Measurements from ENCODE around the gene MIEF1. TPM values are rescaled to one million over a fixed set of nuclear protein-coding genes. Genes with fewer than 3 reads are reported as not detected.

The MIEF1 gene
- total RNA-seq, 1 donor from 2014 or later: 41.9 TPM

DNA sequence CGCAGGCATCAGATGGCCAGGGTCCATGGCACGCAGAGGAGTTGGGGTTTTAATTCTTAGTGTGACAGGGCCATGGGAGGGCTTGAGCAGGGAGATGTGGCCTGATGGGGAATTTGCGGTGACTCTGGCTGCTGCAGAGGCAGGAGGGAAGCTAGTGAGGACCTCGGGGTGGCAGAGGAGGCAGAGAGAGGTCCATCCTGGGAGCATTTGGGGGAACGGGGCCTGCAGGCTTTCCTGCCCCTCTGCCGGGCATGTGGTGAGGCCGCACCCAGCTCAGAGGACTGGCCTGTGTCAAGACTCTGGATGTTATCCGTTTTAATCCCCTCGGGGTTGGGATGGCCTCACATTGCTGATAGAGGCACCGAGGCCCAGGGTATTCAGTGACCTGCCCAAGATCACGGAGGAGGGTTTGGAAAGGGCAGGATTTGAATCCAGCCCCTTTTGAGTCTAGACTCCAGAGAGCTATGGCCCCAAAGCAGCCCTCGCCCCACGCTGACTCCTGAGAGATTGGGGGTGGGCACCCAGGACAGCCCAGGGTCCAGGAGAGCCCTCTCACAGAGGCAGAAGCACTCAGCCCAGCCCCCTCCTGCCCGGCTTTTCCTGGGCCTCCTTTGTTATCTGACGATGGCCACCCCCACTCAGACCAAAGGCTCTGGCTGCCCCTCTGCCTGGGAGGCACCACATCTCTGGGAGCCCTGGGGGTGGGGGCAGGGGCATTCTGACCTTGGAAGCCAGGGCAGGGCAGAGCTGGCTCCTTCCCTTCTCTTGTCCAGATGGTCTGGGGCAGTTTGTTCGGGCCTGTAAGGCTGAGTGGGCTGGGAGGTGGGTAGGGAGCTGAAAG lies 31.4 kb upstream of the MIEF1 start:
- intact Hi-C loops (cut with micrococcal nuclease): no loop called here

DNA sequence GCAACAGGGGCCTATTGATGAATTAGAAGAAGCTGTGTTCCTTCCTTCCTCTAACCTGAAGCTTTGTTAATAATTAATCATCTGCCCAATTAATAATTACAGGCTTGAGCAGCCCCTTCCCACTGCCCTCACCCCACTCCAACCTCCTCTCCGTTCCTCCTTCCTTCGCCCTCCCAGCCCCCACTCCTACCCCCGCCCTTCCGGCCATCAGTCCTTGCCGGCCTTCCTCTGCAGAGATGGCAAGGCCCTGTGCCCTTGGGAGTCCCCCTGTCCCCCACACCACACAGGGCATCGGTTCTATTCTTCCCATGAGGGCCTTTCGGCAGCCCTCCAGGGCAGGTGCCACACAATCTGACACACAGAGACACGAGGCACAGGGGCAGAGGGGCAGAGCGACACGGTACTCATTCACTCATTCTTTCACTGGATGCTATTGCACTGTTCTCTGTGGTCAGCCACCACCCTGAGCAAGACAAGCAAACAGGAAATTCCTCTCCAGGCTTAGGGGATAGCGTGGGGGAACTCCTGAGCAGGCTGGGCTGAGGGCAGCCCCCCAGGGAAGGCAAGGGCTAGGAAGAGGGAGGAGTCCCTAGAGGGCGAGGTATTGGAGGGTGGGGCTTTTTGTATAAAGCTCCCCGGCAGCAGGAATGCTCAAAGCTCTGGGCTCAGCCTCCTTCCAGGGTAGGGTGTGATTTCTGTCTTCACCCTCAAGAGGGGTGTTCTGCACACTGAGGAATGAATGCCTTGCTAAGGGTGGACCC lies 30.5 kb upstream of the MIEF1 start:
- intact Hi-C loops (cut with micrococcal nuclease): no loop called here

DNA sequence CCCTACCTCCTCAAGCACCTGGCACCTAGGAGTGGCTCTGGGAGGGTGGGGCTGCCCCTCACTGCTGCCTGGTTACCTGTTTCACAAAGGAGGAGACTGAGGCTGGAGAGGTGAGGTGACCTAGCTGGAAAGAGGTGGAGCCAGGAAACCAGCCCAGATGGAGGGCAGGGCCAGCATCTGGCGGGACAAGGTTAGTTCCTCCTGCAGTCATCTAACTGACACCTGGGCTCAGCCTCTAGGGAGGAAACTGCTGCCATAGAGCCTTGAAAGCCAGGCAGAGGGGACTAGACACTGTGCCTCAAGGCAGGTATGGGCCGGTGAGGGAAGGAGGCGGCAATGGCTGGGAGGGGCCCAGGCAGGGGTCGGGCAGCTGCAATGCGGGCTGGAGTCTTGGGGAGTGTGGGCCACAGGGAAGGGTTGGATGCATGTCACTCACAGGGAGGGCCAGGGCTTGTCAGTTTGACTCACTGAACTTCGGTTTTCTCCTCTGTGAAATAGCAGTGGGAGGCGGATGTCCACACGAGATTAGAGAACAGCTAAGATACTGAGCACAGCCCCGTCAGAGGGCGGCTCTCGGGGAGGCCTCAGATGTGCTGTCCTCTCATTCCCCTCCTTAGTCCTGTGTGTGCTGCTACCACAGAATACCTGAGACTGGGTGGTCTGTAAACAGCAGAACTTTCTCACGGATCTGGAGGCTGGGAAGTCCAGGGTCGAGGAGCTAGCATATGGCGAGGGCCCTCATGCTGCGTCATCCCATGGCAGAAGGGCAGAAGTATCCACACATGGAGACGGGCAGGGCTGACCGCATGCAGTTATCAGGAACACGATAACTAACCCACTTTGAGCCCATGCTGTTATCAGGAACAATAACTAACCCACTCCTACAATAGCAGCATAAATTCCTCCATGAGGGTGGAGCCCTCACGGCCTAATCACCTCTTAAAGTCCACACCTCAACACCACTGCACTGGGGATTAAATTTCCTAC lies 29.2 kb upstream of the MIEF1 start:
- intact Hi-C loops (cut with micrococcal nuclease): no loop called here

DNA sequence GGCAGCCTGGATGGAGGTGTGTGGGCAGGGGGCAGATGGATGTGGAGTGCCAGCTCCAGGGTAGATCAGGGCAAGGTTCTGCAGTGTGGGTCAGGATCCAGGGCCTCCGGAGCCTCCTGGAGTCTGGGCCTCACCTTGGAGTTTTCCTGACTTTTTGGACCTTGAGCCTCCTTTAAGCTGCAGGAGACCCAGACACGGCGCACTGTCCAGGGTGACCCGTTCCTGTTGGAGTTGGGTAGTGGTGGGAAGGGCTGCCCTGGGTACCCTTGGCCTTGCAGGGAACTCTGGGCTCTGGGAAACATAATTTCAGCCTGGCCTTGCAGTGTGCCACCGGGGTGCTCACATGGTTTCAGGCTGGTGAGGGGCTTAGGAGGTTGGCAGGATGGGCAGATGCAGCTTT lies 28.2 kb upstream of the MIEF1 start:
- intact Hi-C loops (cut with micrococcal nuclease): no loop called here

DNA sequence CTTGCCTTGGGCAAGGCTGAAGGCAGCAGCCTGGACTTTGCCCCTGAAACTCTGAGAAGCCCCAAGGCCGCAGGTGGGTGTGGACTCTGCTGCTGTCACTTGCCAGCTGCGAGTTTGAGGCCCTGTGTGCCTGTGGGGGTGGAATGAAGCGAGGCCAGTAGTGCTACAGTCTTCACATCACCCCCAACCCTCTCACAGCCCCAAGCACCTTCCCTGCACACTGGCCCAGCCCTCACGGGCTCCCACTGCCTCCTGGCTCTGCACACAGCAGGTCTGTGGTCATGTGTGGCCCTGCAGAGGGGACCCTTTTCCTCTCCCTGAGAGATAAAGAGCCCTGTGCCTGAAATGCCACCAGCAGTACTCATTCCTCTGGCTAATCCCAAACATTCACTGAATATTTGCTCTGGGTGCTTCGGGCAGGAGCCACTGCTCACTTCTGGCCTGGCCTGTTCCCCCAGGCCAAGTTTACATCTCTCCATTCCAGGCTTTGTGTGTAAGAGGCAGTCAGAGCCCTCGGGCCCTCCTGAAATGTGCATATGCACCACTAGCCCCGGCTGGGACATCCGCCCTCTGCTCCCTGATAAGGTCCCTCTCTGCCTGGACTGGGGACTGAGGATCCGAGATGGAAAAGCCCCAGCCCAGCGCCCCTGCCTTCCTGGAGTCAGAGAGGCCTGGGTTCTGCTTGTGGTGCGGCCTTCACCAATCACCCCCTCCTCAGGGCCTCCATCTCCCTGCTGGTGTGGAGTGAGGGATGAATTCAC lies 27.6 kb upstream of the MIEF1 start:
- intact Hi-C loops (cut with micrococcal nuclease): no loop called here

DNA sequence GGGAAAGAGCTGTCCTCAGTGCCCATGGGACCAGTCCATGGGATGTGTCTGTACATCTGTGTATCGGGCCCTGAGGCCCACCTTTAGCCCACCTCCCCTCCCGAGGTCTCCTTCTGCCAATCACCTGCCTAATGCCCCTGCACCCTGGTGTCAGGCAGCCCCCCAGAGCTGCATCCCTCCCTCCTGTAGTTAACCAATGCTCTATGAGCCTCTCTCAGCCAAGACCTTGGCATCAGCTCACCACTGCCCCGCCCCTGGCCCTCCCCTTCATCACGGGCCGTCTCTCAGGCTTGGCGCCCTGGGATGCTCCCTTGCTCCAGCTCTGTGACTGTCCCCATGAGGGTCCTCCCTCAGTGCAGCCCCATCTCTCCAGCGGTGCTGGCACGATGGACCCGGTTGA lies 26.8 kb upstream of the MIEF1 start:
- intact Hi-C loops (cut with micrococcal nuclease): no loop called here

DNA sequence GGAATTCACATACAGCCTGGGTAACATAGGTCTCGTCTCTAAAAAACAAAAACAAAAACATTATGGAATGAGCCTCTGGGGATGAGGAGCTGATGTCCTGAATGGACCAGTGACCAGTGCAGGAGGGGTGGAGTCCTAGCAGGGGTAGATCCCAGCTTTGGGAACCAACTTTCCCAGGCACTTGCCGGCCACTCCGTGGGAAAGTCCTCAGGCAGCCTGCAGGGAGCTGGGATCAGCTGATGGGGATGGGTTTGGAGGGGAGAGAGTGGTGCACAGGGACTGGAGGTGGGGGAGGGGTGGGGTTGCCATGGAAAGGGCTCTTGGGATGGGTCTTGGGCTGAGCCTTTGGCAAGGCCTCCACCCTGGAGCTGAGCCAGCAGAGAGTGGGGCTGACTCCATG lies 26.2 kb upstream of the MIEF1 start:
- intact Hi-C loops (cut with micrococcal nuclease): no loop called here

DNA sequence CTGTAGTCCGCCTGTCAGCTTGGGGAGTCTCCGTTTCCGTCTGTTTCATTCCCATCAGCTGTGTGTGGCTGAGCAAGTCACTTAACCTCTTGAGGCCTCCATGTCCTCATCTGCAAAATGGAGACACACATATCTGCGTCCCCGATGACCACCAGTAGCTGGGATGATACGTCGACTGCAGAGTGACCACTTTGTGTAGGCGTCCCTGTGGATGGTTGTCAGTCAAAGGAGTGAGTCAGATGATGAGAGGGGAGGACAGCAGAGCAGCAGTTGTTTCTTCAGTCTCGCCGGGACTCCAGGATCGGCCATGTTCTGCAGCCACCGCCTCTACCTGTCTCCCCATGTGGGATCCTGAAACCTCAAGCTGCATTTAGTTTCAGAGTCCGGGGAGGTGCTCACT lies 25.4 kb upstream of the MIEF1 start:
- intact Hi-C loops (cut with micrococcal nuclease): no loop called here

- intact Hi-C loops (cut with micrococcal nuclease): no loop called here
Observed at GRCh38 chr22:39477542-39477941, 24.5 kb upstream of the MIEF1 start.

GRCh38 chr22:39478441-39478850 lies 23.6 kb upstream of the MIEF1 start:
- intact Hi-C loops (cut with micrococcal nuclease): no loop called here

DNA sequence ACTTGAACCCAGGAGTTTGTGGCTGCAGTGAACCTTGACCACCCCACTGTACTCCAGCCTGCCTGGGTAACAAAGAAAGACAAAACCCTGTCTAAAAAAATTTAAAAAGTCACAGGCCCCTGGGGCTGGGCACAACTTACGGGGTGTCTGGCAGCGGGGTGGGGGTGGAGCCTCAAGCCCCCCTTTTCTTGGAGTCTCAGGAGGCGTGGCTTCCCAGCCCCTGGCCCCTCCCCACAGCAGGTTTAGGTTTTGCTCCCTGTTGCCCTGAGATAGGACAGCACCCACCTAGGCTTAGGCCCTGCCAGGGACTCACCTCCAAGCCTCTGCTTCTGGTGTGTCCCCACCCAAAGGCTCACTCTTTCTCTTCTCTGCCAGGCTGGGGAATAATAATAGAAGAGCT lies 22.8 kb upstream of the MIEF1 start:
- intact Hi-C loops (cut with micrococcal nuclease): no loop called here

DNA sequence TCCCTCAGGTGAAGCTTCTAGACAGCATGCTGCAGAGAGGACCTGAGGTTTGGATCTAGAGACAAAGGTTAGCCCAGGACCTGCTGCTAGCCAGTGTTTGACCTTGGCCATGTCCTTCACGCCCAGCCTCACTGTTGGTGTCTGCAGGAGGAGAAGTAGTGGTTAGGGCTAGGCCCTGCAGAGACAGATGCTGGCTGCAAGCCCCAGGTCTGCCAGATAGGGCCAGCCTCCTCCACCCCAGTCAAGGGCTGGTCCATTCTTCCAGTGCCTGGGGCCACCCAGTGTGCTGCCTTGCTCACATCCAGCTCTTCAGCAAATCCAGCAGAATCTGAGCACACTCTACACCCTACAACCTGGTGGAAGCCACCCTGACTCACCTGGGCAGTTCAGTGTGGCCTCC lies 21.5 kb upstream of the MIEF1 start:
- intact Hi-C loops (cut with micrococcal nuclease): no loop called here

DNA sequence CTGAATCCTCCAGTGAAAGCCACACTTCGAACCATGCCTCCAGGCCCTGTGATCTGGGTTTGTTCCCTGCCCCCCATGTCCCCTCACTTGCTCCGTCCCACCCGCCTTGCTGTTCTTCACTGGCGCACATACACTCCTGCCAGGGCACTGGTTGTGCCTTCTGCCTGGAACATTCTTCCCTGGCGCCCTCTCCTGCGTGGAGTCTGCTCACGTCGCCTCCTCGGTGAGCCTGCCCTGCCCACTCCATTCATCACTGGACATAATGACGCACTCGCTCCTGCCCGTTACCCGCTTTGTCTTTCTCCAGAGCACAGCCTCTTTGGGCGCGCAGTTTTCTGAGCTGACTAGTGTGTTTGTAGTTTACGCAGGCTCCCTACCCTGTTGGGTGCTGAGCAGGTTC lies 21.0 kb upstream of the MIEF1 start:
- intact Hi-C loops (cut with micrococcal nuclease): no loop called here

DNA sequence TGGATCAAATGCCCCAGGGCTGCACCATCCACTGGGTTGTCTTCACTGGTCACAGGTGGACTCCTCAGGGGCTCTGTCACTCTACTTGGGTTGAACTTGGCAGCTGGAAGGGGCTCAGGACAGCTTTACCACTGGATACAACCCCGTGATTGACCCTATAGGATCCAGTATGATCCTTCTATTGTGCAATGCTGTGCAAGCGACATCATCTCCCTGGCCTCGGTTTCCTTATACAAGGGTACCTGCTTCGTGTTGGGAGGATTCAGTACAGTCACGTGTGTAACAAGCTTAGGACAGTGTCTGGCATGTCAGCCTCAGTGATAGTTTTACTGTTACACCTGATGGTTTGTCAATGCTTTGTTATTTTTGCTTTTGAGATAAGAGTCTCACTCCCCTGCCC lies 20.5 kb upstream of the MIEF1 start:
- intact Hi-C loops (cut with micrococcal nuclease): no loop called here

- intact Hi-C loops (cut with micrococcal nuclease): no loop called here
Observed at GRCh38 chr22:39482768-39483167, 19.3 kb upstream of the MIEF1 start.

- intact Hi-C loops (cut with micrococcal nuclease): no loop called here
Observed at GRCh38 chr22:39486951-39487825, 14.9 kb upstream of the MIEF1 start.

- intact Hi-C loops (cut with micrococcal nuclease): no loop called here
Observed at GRCh38 chr22:39487826-39488520, 14.1 kb upstream of the MIEF1 start.

DNA sequence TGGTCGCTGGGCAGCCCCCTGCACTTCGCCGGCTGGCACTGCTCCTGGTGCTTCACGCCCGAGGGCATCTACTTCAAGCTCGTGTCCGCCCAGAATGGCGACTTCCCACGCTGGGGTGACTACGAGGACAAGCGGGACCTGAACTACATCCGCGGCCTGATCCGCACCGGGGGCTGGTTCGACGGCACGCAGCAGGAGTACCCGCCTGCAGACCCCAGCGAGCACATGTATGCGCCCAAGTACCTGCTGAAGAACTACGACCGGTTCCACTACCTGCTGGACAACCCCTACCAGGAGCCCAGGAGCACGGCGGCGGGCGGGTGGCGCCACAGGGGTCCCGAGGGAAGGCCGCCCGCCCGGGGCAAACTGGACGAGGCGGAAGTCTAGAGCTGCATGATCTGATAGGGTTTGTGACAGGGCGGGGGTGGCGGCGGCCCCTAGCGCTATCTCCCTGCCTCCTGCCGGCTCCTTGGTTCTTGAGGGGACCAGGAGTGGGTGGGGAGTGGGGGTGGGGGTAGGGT lies 13.5 kb upstream of the MIEF1 start:
- intact Hi-C loops (cut with micrococcal nuclease): no loop called here
